ENCODE measurements around the gene SCN9A.

DNA sequence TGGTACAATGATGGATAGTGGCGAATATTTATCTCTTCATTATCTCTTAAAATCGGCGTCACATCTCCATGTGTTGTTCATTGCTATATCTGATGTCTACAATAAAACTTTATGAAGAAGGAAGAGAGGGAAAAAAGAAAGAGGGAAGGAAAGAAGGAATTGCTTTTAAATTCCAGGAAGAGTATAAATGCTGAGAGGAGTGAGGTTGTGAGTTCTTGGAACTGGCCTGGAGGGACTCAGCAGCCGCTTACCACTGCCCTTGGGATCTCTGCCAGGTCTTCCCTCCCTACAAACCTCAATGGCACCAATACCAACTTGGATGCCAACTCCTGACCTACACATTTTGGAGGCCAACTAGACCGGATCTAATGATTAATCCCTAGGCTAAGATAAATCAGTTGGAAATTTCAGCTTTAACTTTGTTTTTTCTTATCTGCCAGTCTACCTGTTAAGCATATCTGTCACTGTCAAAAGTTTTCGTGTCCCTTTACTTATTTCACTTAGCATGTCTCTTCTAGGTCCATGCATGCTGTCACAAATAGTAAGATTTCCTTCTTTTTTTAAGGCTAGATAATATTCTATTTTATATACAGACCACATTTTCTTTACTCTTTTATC is 9.8 kb downstream of the SCN9A start:
- TF ChIP-seq, protein P1, sequence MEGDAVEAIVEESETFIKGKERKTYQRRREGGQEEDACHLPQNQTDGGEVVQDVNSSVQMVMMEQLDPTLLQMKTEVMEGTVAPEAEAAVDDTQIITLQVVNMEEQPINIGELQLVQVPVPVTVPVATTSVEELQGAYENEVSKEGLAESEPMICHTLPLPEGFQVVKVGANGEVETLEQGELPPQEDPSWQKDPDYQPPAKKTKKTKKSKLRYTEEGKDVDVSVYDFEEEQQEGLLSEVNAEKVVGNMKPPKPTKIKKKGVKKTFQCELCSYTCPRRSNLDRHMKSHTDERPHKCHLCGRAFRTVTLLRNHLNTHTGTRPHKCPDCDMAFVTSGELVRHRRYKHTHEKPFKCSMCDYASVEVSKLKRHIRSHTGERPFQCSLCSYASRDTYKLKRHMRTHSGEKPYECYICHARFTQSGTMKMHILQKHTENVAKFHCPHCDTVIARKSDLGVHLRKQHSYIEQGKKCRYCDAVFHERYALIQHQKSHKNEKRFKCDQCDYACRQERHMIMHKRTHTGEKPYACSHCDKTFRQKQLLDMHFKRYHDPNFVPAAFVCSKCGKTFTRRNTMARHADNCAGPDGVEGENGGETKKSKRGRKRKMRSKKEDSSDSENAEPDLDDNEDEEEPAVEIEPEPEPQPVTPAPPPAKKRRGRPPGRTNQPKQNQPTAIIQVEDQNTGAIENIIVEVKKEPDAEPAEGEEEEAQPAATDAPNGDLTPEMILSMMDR (IDR thresholded peaks at IDR 0.05): no peak
- no peak for TF ChIP-seq POLR2AphosphoS5 (IDR thresholded peaks at IDR 0.05)

Data from upper lobe of left lung (tissue), 4 donors.